GM18520 (cell line): Measurements from ENCODE around the gene NUP153.

Experiments used
- ATAC-seq: cut with Tn5 transposase; IDR thresholded peaks from one replicate; pipeline ENCODE4 v1.9.1; 2021; ENCODE audit not compliant: unreplicated experiment

NUP153 gene

DNA sequence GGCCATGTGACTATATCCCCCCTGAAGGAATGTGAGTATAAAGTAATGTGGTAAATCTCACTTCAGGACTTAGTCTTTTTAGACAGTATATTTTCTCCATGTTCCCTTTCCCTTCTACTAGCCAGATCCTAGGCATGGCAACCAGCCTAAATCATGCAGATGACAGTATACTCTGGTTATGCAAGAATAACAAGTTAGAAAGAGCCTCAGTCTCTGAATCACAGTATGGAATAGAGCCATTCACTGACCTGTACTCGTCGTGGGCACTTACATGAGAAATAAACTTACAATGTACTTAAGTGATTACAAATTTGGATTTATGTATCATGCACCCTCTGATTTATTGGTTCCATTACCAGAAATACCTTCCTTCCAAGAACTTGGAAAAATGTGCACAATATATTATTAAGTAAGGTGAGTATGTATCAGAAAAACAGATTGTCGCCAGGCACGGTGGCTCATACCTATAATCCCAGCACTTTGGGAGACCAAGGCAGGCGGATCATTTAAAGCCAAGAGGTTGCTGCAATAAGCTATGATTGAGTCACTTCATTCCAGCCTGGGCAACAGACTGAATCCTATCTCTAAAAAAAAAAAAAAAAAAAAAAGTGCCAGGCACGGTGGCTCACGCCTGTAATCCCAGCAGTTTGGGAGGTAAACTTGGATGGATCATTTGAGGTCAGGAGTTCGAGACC lies 131.7 kb downstream of the NUP153 start:
- no peak for ATAC-seq

DNA sequence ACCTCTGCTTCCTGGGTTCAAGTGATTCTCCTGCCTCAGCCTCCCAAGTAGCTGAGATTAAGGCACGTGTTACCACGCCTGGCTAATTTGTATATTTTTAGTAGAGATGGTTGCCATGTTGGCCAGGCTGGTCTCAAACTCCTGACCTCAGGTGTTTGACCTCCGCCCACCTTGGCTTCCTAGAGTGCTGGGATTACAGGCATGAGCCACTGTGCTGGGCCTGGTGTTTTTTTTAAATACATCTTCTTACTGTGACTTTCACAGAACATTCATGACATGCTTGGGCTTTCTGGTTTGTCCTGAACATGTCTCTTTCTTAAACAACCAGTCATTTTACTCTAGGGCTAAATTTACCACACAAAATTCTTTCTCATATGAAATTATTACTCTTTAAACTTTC lies 141.3 kb downstream of the NUP153 start:
- no peak for ATAC-seq
